Right ventricle myocardium superior (tissue), 1 donor: ENCODE measurements around the gene SLC2A9. TPM values are rescaled to one million over a fixed set of nuclear protein-coding genes. Genes with fewer than 3 reads are reported as not detected.

Experiments
- total RNA-seq: library from RNA; stranded (reverse); fragmentation: NEBNext Ultra II Directional; extraction: Animal tissue kit (Norgen Biotek cat#: 25700); gene quantifications from one replicate; pipeline ENCODE4 v1.2.1, GENCODE V29; 2021
- donor health status: DM: no; HTN: yes; CAD: no; lungs with severe emphysema.

The SLC2A9 gene
- total RNA-seq, 1 donor from 2014 or later: 8.8 TPM

Other genes starting within 250 kb of the SLC2A9 start
- gene DRD5, start 239.9 kb downstream of the SLC2A9 start, total RNA-seq: not detected
- 183 TPM for gene WDR1, start 95.3 kb upstream of the SLC2A9 start, total RNA-seq